GM21381 (cell line): ENCODE data around the gene AXIN1.

ENCODE experiments used
- ATAC-seq: cut with Tn5 transposase; IDR thresholded peaks from one replicate; pipeline ENCODE4 v1.9.1; 2021; ENCODE audit warnings: mild to moderate bottlenecking, moderate library complexity; ENCODE audit not compliant: unreplicated experiment

Gene AXIN1

DNA sequence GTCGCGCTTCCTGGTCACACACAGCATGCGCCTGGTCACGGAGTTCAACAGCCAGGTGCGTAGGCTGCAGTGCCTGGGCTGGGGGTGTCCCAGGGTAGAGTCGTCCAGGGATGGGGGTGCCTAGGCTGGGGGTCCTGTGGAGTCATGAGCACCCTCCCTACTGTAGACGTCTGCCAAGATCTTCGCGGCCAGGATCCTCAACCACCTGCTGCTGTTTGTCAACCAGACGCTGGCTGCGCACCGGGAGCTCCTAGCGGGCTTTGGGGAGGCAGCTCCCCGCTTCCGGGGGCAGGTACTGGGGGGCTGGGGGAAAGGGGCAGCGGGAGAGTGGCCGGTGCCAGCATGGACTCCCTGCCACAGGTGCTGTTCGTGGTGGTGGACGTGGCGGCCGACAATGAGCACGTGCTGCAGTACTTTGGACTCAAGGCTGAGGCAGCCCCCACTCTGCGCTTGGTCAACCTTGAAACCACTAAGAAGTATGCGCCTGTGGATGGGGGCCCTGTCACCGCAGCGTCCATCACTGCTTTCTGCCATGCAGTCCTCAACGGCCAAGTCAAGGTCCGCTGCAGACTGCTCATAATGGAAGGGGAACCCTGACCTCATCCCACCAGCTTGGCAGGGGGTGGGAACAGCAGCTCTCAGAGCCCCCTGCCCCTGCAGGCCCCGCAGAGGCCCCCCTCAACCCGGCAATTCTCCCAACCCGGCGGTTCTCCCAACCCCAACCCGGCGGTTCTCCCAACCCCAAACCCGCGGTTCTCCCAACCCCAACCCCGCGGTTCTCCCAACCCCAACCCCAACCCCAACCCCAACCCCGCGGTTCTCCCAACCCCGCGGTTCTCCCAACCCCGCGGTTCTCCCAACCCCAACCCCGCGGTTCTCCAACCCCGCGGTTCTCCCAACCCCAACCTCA lies 67.1 kb downstream of the AXIN1 start:
- ATAC-seq: no peak

DNA sequence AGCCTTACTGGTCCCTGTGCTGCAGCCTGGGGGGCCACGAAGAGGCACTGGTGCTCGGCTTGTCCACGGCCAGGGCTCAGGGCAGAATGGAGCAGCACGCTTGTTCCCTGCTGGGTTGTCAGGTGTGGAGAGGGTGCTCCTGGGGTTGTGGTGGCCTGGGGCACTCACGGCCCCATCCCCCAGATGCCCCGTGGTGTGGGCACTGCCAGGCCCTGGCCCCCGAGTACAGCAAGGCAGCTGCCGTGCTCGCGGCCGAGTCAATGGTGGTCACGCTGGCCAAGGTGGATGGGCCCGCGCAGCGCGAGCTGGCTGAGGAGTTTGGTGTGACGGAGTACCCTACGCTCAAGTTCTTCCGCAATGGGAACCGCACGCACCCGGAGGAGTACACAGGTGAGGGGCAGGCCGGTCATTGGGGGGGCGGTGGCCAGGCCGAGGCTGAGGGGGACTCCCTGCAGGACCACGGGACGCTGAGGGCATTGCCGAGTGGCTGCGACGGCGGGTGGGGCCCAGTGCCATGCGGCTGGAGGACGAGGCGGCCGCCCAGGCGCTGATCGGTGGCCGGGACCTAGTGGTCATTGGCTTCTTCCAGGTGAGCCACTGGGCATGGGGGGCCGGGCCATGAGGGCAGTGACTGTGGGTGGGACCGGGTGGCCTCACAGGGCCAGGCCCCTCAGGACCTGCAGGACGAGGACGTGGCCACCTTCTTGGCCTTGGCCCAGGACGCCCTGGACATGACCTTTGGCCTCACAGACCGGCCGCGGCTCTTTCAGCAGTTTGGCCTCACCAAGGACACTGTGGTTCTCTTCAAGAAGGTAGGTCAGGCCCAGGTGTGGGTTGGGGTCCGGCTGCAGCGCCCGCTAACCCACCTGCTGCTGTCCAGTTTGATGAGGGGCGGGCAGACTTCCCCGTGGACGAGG lies 68.1 kb downstream of the AXIN1 start:
- ATAC-seq: no peak

DNA sequence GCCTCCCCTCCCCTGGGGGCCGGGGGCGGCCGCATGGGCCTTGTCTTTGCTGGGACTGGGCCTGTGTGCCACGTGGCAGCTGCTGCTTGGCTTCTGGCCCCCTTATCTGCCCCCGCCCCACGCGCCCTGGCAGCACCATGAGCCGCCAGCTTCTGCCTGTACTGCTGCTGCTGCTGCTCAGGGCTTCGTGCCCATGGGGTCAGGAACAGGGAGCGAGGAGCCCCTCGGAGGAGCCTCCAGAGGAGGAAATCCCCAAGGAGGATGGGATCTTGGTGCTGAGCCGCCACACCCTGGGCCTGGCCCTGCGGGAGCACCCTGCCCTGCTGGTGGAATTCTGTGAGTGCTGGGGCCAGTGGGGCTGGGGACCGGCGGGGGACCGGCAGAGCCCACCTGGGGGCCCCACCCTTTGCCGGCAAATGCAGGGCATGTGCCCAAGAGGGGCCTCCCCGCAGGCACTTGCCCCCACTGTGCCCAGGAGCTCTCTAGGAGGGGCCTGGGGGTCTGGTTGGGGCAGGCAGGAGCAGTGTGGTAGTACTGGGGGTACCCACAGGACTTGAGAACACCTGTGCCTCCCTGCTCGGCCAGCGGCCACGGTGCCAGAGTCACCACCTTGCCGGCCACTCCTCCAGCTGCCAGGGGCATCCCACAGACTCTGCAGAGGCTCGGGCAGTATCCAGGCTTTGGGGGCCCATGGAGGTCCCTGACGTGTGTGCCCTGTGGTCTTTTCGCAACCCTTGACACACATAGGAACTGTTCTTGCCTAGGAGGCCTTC lies 69.3 kb downstream of the AXIN1 start, which contains the start of gene PDIA2:
Gene PDIA2, plus strand, starts transcription at position 132 of the 773 bp plus-strand sequence. Its CDS starts 6 bp downstream, at position 138.
- ATAC-seq: no peak

- no peak for ATAC-seq
Measured at GRCh38 chr16:282491-282890, 70.0 kb downstream of the AXIN1 start.

DNA sequence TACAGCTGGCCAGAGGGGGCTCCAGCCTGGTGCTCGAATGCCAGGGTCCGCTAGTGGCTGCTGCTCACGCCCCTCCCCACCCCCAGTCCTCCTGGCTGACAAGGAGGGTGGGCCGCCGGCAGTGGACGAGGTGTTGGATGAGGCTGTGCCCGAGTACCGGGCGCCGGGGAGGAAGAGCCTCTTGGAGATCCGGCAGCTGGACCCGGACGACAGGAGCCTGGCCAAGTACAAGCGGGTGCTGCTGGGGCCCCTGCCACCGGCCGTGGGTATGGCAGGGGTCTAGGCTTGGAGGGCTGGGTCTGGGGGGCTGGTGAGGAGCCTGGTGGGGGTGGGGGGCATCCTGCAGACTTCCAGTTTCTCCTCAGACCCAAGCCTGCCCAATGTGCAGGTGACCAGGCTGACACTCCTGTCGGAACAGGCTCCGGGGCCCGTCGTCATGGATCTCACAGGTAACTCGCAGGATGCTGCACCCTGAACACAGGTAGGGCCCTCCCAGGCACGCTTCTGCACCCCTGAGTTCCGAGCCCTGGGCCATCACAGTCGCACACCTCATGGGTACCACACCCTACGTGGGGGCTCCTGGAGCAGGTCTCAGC lies 70.8 kb downstream of the AXIN1 start:
- no peak for ATAC-seq

DNA sequence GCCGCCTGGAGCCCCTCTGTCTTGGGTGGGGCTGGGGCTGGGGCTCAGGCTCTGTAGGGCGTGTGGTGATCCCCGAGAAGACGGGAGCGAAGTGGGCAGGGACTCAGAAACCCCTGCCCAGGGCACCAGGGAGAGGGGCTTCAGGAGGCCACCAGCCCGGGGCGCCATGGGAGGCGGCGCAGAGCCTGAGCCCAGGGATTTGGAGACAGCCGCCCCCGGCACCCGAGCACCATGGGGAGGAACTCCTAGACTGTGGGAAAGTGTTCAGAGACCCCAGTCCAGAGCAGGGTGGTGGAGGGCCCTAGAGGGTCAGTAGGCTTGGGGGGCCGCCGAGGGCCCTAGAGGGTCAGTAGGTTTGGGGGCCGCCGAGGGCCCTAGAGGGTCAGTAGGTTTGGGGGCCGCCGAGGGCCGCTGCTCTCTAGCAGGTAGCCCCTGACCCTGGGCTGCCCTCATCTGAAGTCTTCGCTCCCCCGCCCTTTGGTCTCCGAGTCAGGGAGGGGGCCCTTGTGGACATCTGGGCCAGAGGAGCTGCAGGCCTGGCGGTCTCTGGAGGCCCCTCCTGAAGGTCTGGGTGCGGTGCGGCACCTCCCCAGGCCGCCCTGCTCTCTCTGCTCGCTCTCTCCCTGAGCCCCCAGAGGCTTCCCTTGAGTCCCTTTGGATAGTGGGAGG lies 71.4 kb downstream of the AXIN1 start:
- no peak for ATAC-seq

- ATAC-seq: no peak
Measured at GRCh38 chr16:280552-280951, 72.0 kb downstream of the AXIN1 start, which contains the start of gene ARHGDIG. Gene ARHGDIG (plus strand): TSS chr16:280591. CDS start chr16:280681, 90 bp downstream.

GRCh38 chr16:280005-280460 lies 72.5 kb downstream of the AXIN1 start:
- ATAC-seq: no peak

DNA sequence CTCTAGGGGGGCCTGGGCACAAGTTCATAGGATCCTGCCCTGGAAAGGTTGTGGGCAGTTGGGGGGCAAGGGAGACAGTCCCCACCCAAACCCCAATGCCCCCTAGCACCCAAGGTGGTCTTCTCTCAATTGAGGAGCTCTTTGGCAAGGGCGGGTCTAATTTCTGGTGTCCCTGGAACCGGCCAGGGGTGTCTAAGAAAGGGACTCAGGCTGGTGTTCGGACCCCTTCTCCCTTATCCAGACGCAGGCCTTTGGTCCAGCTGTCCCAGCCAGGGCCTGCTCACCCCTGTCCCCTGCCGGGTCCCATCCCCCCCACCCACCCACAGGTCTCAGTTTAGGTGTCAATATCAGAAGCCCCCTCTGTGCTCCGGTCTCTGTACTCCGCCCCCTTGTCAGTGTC lies 73.0 kb downstream of the AXIN1 start:
- ATAC-seq: no peak

DNA sequence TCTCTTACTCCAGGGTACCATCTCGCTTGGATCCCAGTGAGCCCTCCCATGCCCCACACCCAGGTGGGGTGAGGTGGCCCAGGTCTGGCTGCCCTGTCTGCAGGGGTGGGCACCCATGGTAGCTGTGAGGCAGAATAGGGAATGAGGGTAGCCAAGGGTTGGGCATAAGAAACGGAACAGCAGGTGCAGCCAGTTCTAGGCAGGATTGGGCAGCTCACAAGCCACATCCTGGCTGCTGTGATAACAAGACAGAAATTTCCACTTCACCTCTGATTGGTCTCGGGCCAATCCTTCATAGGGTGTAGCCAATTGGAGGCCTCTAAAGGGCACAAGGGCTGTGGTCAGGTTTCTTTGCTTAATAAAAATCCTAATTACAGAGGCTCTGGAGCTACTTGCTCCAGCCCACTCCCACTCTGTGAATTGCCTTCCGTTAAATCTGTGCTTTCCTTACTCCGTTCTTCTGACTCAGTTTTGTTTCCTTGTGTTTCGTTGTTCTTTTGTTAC lies 73.6 kb downstream of the AXIN1 start:
- no peak for ATAC-seq

DNA sequence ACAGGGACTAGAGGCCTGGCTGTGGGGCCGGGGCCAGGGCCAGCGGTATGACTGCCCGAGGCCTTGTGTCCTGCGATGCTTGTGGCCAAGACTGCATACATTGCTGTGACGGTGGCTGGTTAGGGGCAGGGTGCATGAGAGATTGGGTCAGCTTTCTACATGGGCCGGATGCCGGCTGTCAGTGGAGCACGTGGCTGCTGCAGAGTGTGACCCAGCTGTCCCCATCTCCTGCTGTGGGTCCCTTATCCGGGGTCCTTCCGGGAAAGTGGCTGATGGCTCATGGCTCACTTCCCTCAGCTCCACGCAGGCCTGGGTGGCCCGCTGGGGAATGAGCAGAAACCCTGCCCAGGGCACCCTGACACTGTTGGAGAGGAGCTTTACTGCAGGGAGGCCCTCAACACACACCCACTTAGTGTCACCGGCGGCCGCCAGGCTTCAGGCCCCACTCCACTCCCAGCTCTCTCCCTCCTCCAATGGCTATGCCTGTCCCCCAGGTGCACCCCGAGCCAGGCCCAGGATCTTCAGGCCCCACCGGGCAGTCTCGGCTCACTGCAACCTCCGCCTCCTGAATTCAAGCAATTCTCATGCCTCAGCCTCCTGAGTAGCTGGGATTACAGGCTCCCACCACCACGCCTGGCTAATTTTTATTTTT lies 76.0 kb downstream of the AXIN1 start:
- ATAC-seq: no peak

DNA sequence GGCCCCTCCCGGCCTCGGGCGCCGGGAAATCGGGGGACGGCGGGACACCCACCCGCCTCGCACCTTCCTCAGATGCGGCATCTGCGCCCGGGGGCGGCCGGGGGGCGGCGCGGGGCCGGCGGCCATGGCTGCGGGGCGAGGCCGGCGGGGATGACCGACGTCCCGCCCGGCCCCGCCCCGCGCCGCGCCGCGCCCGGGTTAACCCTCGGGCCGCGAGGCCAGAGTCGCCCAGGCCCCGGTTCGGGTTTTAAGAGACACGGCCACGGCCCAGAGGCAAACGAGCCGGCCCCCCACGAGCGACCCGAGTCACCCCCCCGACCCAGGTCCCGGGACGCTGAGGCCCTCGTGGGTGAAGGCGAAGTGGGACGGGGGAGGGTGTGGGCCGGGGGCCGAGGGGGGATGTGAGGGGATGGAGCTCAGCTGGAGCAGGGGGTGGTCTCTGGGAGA lies 76.7 kb downstream of the AXIN1 start, which contains the start of gene RGS11:
Gene RGS11, minus strand, starts transcription at position 159 of the 447 bp plus-strand sequence. Its CDS starts 33 bp downstream, at position 126.
- ATAC-seq: no peak

- no peak for ATAC-seq
Measured at GRCh38 chr16:275041-275641, 77.4 kb downstream of the AXIN1 start.

DNA sequence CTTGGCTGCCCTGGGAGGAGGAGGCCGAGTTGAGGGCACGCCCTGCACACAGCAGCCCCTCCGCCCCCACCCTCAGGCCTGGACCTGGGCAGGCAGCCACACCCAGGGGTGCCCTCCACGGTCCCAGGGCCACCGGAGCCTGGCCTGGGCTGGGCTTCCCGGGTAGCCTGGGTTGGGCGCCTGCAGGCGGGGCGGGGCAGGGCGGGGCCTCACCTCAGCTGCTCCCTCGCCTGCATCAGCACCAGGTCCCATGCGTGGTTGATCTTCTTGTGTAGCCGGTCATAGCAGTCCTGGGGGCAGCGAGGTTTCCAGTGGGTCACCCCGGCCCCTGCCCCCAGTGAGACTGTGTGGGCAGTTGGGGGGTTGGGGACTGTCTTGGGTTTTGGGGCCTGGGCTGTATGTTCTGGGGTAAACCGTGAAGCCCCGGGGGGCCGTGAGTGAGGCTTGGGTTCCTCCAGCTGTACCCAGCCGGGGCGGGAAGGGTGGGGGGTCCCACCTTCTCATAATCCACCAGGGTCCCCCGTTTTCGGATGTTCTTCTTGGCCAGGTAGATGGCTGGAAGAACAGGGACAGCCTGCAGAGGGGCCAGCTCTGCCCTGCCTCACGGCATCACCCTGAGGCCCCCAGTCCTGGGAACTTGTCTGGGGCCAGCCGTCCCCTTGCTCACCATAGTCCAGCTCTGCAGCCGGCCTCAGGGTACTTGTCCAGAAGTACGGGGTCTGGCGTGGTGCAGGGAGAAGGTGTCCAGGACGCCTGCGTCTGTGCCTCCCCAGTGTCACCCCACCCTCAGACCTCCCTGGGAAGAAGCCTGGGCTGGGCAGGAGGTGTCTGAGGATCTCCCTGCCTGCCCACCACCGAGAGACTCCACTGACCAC lies 78.7 kb downstream of the AXIN1 start:
- ATAC-seq: no peak

DNA sequence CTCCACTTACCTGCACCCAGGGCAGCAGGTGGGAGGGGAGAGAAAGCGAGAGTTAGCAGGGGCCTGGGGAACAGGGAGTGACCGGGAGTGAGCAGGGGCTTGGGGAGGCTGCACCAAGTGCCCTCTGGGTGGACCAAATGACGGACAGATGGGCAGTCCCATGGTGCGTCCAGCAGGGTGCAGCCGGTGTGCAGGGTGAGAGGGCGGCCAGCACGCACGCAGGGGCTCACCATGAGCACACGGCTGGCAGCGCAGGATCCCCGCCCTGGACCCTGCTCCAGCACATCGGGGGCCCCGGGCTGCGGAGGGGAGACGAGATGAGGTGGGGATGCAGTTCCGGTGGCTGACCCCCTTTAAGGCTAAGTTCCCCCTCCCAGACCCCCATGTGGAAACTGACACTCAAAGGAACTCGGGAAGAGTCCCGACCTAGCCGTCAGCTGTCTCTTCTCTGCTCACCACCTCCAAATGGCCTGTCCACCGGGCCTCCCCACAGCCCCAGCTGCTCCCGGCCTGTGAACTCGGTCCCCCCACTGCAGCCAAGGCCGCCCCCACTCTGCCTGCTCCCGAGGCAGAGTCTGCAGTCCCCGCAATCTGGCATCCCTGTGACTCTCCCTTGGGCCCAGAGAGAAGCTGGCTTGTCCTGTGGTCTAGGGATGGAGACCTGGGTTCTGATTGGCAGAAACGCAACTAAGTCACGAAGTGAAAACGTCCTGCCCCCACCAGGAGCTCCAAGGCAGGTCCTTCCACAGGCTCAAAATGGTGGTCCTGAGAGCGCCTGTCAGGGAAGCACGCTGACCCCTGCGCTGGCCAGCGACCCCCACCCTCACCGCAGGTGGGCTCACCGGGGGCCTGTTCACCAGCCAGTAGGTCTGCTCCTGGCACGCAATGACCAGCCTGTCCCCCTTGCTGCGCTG lies 79.6 kb downstream of the AXIN1 start:
- no peak for ATAC-seq
